Pancreas (tissue), 10 donors: ENCODE data around the gene HYI. TPM values are rescaled to one million over a fixed set of nuclear protein-coding genes. Genes with fewer than 3 reads are reported as not detected.

Experiments
- ATAC-seq, 4 donors: fragments of 200-7000 bp; cut with Tn5 transposase; one replicate each; pipeline versions ENCODE4 v1.8.0 to v1.9.1; 2020; ENCODE audit warnings: mild to moderate bottlenecking in 4 of 4, moderate library complexity in 4 of 4
- DNase-seq, 6 donors: peaks; one replicate each; pipeline ENCODE4 v3.0.0-alpha.2; 2020
- FAIRE-seq: peaks from 2 replicates; lab custom pipeline; 2012; peaks lifted over from hg19 to GRCh38; lab: Jason Lieb, UNC
- H3K27ac ChIP-seq, 4 donors: fragments of 200-600 bp; sonication (generic); 1 replicate in 3 of 4; 2 replicates in 1 of 4; pipeline versions ENCODE4 v1.5.0 to v1.8.0; 2020
- H3K27me3 ChIP-seq, 4 donors: fragments of 200-600 bp; one replicate each; pipeline ENCODE4 v1.8.0; 2021
- H3K36me3 ChIP-seq, 3 donors: fragments of 200-600 bp; sonication (generic) in 1 of 3; one replicate each; pipeline versions ENCODE4 v1.5.0 to v1.8.0; 2020 to 2021
- H3K4me1 ChIP-seq, 3 donors: fragments of 200-600 bp; one replicate each; pipeline ENCODE4 v1.8.0; 2021
- H3K4me3 ChIP-seq, 4 donors: fragments of 200-600 bp; sonication (generic) in 2 of 4; one replicate each; pipeline versions ENCODE4 v1.5.0 to v1.8.0; 2020 to 2021
- H3K9me3 ChIP-seq, 4 donors: fragments of 200-600 bp; one replicate each; pipeline ENCODE4 v1.8.0; 2021
- CTCF ChIP-seq, 4 donors: fragments of 200-600 bp; sonication (generic) in 3 of 4; IDR thresholded peaks; one replicate each; pipeline versions ENCODE4 v1.5.0 to v1.8.0; 2021; ENCODE audit warnings: antibody characterized with exemption in 4 of 4
- WGBS, 2 donors: extraction: QIAGEN DNeasy Blood & Tissue Kit; methylation state at CpG; one replicate each; pipeline ENCODE4 v1.1.7; 2013; 5-methylcytosine and 5-hydroxymethylcytosine counted together
- intact Hi-C, 3 donors: fragments of 100-400 bp; cut with DNase I; formaldehyde crosslinking; loops; one replicate each; pipeline versions ENCODE4 v1.11.1 to v1.14.2; 2022
- polyA plus RNA-seq, 2 donors: library from polyadenylated mRNA; stranded (reverse); fragments of 200-250 nt; gene quantifications; one replicate each; pipeline ENCODE4 v1.2.3, GENCODE V29; 2013
- total RNA-seq, 6 donors: library from RNA; stranded (reverse); fragmentation: NEBNext Ultra II Directional in 4 of 6; extraction: Animal tissue kit (Norgen Biotek cat#: 25700) in 4 of 6; gene quantifications; one replicate each; pipeline versions ENCODE4 v1.2.1 to v1.2.4, GENCODE V29; 2021 to 2023
- donor health status: healthy with polysubstance abuse.
- donor health status: DM: no; HTN: no; CAD: no; lungs with moderate emphysema.
- donor health status: DM: no; HTN: no; CAD: no.
- donor health status: control.
- donor health status: control.
- donor health status: Bipolar disorder and iron deficiency.
- donor health status: DM: yes; HTN: yes; CAD: no.
- donor health status: DM: no; HTN: no; CAD: no.
- donor health status: DM: no; HTN: no; CAD: no.
- donor health status: DM: yes; HTN: yes; CAD: no.

The HYI gene
- total and polyA plus RNA-seq, 8 donors = 39.9 to 235 (median 59.1) TPM

DNA sequence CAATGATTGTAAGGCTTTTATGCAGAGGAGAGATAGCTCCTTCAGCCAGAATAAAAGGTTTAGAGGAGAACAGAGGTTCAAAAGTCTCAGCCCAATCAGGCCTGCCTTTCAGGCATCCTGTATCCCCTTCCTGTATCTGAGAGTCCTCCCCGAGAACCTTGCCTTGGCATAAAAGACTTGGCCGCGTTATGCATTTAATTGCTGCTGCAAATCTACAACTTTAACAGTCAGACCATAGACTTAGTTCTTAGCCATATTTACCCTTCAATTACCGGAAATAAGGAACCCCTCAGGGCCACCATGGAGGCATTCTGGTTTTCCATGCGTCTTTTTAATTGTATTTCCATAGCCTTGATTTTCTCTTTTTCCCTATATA, 18.3 kb upstream of the HYI start:
- Histone ChIP-seq H3K4me1 (peaks cover 0 to 9% (median 4%) of the 10 kb centered on the region in 3 donors), H3K27me3 (no peaks in the 10 kb centered on the region), H3K4me3 (no peak overlapping the region), H3K9me3 (no peaks in the 10 kb centered on the region), H3K27ac (peak overlapping the region in 3 of 4 donors; percentile 27 to 41 (median 38)), H3K36me3 (no peaks in the 10 kb centered on the region)
- no peak for FAIRE-seq
- TF ChIP-seq CTCF (IDR thresholded peaks at IDR 0.05) = no peak
- intact Hi-C loops = no loop called here
- 84 to 85% methylated on average over 5 of the region's 5 CpGs for WGBS, 2 donors
- DNase-seq = no peak
- no peak for ATAC-seq

DNA sequence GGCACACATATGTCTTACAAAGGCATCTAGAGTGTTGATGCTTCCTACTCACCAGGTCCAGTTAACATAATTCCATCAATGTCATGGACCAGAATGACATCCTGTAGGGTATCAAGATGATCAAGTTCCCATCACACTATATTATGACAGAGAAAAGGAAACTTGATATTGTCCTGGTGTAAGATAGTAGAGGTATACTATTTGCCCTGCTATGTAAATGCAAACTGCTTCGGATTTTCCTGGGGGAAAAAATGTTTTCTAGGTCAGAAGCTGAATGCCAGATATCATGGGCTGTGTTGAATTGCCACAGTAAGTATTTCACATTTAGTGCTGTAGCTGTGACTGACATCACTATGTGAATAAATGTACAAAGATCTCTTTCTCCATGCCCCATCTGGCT, 16.2 kb upstream of the HYI start:
- intact Hi-C loops = no loop called here

DNA sequence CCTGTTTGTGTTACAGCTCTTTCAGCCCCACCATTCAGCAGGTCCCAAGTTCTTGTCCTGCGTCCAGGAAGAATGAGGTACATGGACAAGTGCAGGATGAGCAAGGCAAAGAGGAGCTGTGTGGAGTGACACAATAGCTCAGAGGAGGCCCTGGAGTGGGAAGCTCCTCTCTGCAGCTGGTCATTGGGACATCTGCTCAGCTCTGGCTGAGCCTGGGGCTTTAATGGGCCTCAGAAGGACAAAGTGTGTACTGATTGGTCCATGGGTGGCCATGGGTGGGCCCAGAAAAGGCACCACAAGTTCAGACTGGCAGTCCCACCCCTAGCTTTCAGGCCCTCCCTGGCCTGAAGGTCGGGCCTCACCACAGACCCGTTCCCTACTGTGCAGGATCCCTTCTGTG, 14.7 kb upstream of the HYI start:
- WGBS, 2 donors = 69 to 83% methylated on average over 3 of the region's 3 CpGs
- ATAC-seq = no peak

More for the DNA sequence above, 16.2 kb upstream of the HYI start:
- Histone ChIP-seq H3K27me3 (no peaks in the 10 kb centered on the region), H3K4me1 (peaks cover 0 to 12% (median 4%) of the 10 kb centered on the region in 3 donors), H3K27ac (no peak overlapping the region), H3K9me3 (no peaks in the 10 kb centered on the region), H3K36me3 (no peaks in the 10 kb centered on the region), H3K4me3 (no peak overlapping the region)
- FAIRE-seq (no peak), ATAC-seq (no peak), DNase-seq (no peak)
- no peak for TF ChIP-seq CTCF (IDR thresholded peaks at IDR 0.05)
- WGBS, 2 donors = 49 to 60% methylated on average over 1 of the region's 1 CpG

DNA sequence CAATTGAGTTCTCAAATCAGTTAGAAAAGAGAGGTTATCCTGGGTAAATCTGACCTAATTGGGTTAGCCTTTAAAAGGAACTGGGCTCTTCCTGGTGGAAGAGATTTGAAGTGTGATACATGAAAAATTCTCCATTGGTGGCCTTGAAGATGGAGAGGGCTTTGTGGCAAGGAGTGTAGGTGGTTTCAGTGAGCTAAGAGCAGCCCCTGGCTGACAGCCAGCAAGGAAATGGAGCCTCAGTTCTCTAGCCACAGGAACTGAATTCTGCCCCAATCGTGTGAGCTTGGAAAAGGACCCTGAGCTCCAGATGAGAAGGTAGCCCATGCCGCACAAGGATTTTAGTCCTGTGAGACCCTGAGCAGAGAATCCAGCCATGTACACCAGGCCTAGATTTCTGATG, 12.7 kb upstream of the HYI start:
- TF ChIP-seq CTCF (IDR thresholded peaks at IDR 0.05) = no peak
- no peak for FAIRE-seq
- Histone ChIP-seq H3K27me3 (no peaks in the 10 kb centered on the region), H3K27ac (no peak overlapping the region), H3K4me1 (peaks cover 0 to 2% (median 0%) of the 10 kb centered on the region in 3 donors), H3K4me3 (no peak overlapping the region), H3K36me3 (no peaks in the 10 kb centered on the region), H3K9me3 (no peaks in the 10 kb centered on the region)
- peak in 1 of 6 donors; percentile 58 for DNase-seq
- intact Hi-C loops = no loop called here
- ATAC-seq = peak in 2 of 4 donors; percentile 18 to 26
- WGBS, 2 donors = 66 to 72% methylated on average over 2 of the region's 2 CpGs

More for the DNA sequence above, 14.7 kb upstream of the HYI start:
- Histone ChIP-seq H3K36me3 (no peaks in the 10 kb centered on the region), H3K4me1 (peaks cover 0 to 12% (median 4%) of the 10 kb centered on the region in 3 donors), H3K4me3 (no peak overlapping the region), H3K9me3 (no peaks in the 10 kb centered on the region), H3K27ac (no peak overlapping the region), H3K27me3 (no peaks in the 10 kb centered on the region)
- intact Hi-C loops = no loop called here
- no peak for TF ChIP-seq CTCF (IDR thresholded peaks at IDR 0.05)
- DNase-seq (no peak), FAIRE-seq (no peak)

- DNase-seq (no peak), FAIRE-seq (no peak), ATAC-seq (peak in 1 of 4 donors; percentile 15)
- Histone ChIP-seq H3K27me3 (no peaks in the 10 kb centered on the region), H3K27ac (no peak overlapping the region), H3K36me3 (no peaks in the 10 kb centered on the region), H3K9me3 (no peaks in the 10 kb centered on the region), H3K4me1 (peaks cover 0 to 2% (median 0%) of the 10 kb centered on the region in 3 donors), H3K4me3 (no peak overlapping the region)
- intact Hi-C loops = no loop called here
- 60 to 66% methylated on average over 3 of the region's 3 CpGs for WGBS, 2 donors
- no peak for TF ChIP-seq CTCF (IDR thresholded peaks at IDR 0.05)
Observed at GRCh38 chr1:43465505-43466067, 11.9 kb upstream of the HYI start.
